NB4 (cell line): ENCODE measurements around the gene TPST1.
"Not testable (repeated sequence)": the region's sequence is repeated elsewhere in the genome, so short reads cannot be mapped to it uniquely, and the experiment has no call there.

ENCODE experiments used
- DNase-seq: peaks from one replicate; pipeline ENCODE4 v3.0.0; 2010; ENCODE audit warnings: low read depth
- H3K4me3 ChIP-seq: one replicate; pipeline ENCODE4 v1.5.1; 2011; ENCODE audit warnings: mild to moderate bottlenecking, low read depth, low read length, moderate library complexity
- CTCF ChIP-seq: IDR thresholded peaks from one replicate; pipeline ENCODE4 v1.5.1; 2012; ENCODE audit warnings: low read depth, low read length
- MAX ChIP-seq: IDR thresholded peaks from 2 replicates; pipeline ENCODE4 v1.6.1; 2011; ENCODE audit warnings: low read depth, low read length
- MYC ChIP-seq: IDR thresholded peaks from 2 replicates; pipeline ENCODE4 v1.6.1; 2011; ENCODE audit warnings: low read depth, low read length
- POLR2A ChIP-seq: IDR thresholded peaks from 2 replicates; pipeline ENCODE4 v1.6.1; 2011; ENCODE audit warnings: mild to moderate bottlenecking; ENCODE audit not compliant: insufficient read length; ENCODE audit errors: extremely low read depth

The TPST1 gene

GRCh38 chr7:66323114-66323796 is 118.1 kb downstream of the TPST1 start:
- TF ChIP-seq CTCF (no peak), MYC (no peak), POLR2A (no peak), MAX (no peak)
- no peak for DNase-seq

GRCh38 chr7:66324985-66325384 is 119.9 kb downstream of the TPST1 start:
- peak; percentile 60 for DNase-seq
- 0 out of 2 replicates have a peak, but pooled peaks have one; percentile 23 for TF ChIP-seq MAX
- H3K4me3 ChIP-seq = not testable (repeated sequence)

More at GRCh38 chr7:66323114-66323796, 118.1 kb downstream of the TPST1 start:
- no peak overlapping the region for H3K4me3 ChIP-seq

- no peak overlapping the region for H3K4me3 ChIP-seq
- no peak for TF ChIP-seq MYC
- no peak for TF ChIP-seq POLR2A
- no peak for TF ChIP-seq CTCF
- TF ChIP-seq MAX = no peak
- no peak for DNase-seq
These were observed 121.5 kb downstream of the TPST1 start for GRCh38 chr7:66326501-66327215.

- no peak overlapping the region for H3K4me3 ChIP-seq
- peak; percentile 14 for DNase-seq
- TF ChIP-seq MAX = no peak
- TF ChIP-seq MYC = no peak
- no peak for TF ChIP-seq CTCF
- no peak for TF ChIP-seq POLR2A
These were observed 125.8 kb downstream of the TPST1 start for GRCh38 chr7:66330961-66331360.

- no peak overlapping the region for H3K4me3 ChIP-seq
- TF ChIP-seq MAX (no peak), CTCF (no peak), MYC (no peak), POLR2A (no peak)
- DNase-seq = peak; percentile 20
These were observed 126.7 kb downstream of the TPST1 start for GRCh38 chr7:66331883-66332282.

- H3K4me3 ChIP-seq = no peak overlapping the region
- DNase-seq = no peak
- TF ChIP-seq MYC (no peak), POLR2A (no peak), MAX (no peak), CTCF (no peak)
These were observed 128.3 kb downstream of the TPST1 start for GRCh38 chr7:66333443-66333842.
